HG02840 (cell line): ENCODE measurements around the gene ATP6V1B1.
"Not testable (repeated sequence)": the region's sequence is repeated elsewhere in the genome, so short reads cannot be mapped to it uniquely, and the experiment has no call there.

Experiments
- ATAC-seq: cut with Tn5 transposase; IDR thresholded peaks from one replicate; pipeline ENCODE4 v1.9.1; 2021; ENCODE audit warnings: mild to moderate bottlenecking, moderate library complexity, moderate number of reproducible peaks; ENCODE audit not compliant: unreplicated experiment, low FRiP score

Gene ATP6V1B1

GRCh38 chr2:71001981-71002570, 66.4 kb downstream of the ATP6V1B1 start:
- ATAC-seq, result no peak

GRCh38 chr2:71003396-71003795, 67.7 kb downstream of the ATP6V1B1 start:
- no peak for ATAC-seq

GRCh38 chr2:71003966-71004755, 68.5 kb downstream of the ATP6V1B1 start:
- no peak for ATAC-seq

- no peak for ATAC-seq
Measured at GRCh38 chr2:71004857-71005256, 69.2 kb downstream of the ATP6V1B1 start.

- ATAC-seq, result no peak
Measured at GRCh38 chr2:71005271-71006202, 69.8 kb downstream of the ATP6V1B1 start.

GRCh38 chr2:71006323-71006722, 70.6 kb downstream of the ATP6V1B1 start:
- no peak for ATAC-seq

GRCh38 chr2:71006955-71007799, 71.5 kb downstream of the ATP6V1B1 start:
- ATAC-seq, result no peak

GRCh38 chr2:71008342-71008741, 72.6 kb downstream of the ATP6V1B1 start:
- ATAC-seq, result no peak

- not testable (repeated sequence) for ATAC-seq
Measured at GRCh38 chr2:71011786-71012185, 76.1 kb downstream of the ATP6V1B1 start.
